PC-9 (cell line): ENCODE data around the gene ZMYND11. TPM values are rescaled to one million over a fixed set of nuclear protein-coding genes. Genes with fewer than 3 reads are reported as not detected.

Source experiments
- BruUV-seq: library from RNA; stranded (reverse); fragments of 400-500 nt; replicated peaks from 2 replicates; lab custom pipeline; 2021; lab: Mats Ljungman, UMichigan
- CTCF ChIA-PET: fragments of 300-600 bp; sonication (Branson Sonifier 250); formaldehyde crosslinking; loops from one replicate; lab custom pipeline; 2022; ENCODE audit warnings: antibody characterized with exemption; lab: Charles Lee
- POLR2A ChIA-PET: fragments of 300-600 bp; sonication (Branson Sonifier 250); formaldehyde crosslinking; loops from one replicate; lab custom pipeline; 2022; ENCODE audit warnings: antibody characterized with exemption; ENCODE audit not compliant: unreplicated experiment; lab: Charles Lee
- DNase-seq, 2 experiments: peaks; one replicate each; pipeline versions ENCODE4 v3.0.0 to v3.0.0-alpha.2; 2015 to 2022; ENCODE audit warnings: mixed read lengths in 1 of 2
- H2AFZ ChIP-seq: fragments of 200-600 bp; sonication (generic); 2 replicates; pipeline ENCODE4 v1.8.1; 2017; ENCODE audit warnings: antibody characterized with exemption
- H3F3A ChIP-seq: fragments of 200-600 bp; sonication (generic); 2 replicates; pipeline ENCODE4 v1.8.1; 2017; ENCODE audit warnings: antibody characterized with exemption, mild to moderate bottlenecking, low read depth; ENCODE audit not compliant: insufficient read depth
- H3K27ac ChIP-seq: fragments of 200-600 bp; sonication (generic); 2 replicates; pipeline ENCODE4 v1.6.1; 2016; ENCODE audit warnings: mixed run types
- H3K27me3 ChIP-seq: fragments of 200-600 bp; sonication (generic); 2 replicates; pipeline ENCODE4 v1.6.1; 2016; ENCODE audit warnings: low read depth, mixed run types; ENCODE audit not compliant: insufficient read depth
- H3K36me3 ChIP-seq: fragments of 200-600 bp; sonication (generic); 2 replicates; pipeline ENCODE4 v1.6.1; 2016; ENCODE audit warnings: low read depth, mixed run types
- H3K4me1 ChIP-seq: fragments of 200-600 bp; sonication (generic); replicated peaks from 2 replicates; pipeline ENCODE4 v1.6.1; 2016; ENCODE audit warnings: mixed run types; ENCODE audit not compliant: insufficient read depth
- H3K4me2 ChIP-seq: fragments of 200-600 bp; sonication (generic); 2 replicates; pipeline ENCODE4 v1.6.1; 2017; ENCODE audit warnings: mixed run types
- H3K4me3 ChIP-seq: fragments of 200-600 bp; sonication (generic); 2 replicates; pipeline ENCODE4 v1.6.1; 2016; ENCODE audit warnings: mixed run types
- H3K79me2 ChIP-seq: fragments of 200-600 bp; sonication (generic); 2 replicates; pipeline ENCODE4 v1.6.1; 2017; ENCODE audit warnings: low read depth, mixed run types
- H3K9me2 ChIP-seq: fragments of 200-600 bp; sonication (generic); 2 replicates; pipeline ENCODE4 v1.8.1; 2017; ENCODE audit warnings: mild to moderate bottlenecking; ENCODE audit not compliant: insufficient read depth
- H3K9me3 ChIP-seq: fragments of 200-600 bp; sonication (generic); 2 replicates; pipeline ENCODE4 v1.8.1; 2016; ENCODE audit warnings: low read depth; ENCODE audit not compliant: insufficient read depth
- H4K20me1 ChIP-seq: fragments of 200-600 bp; sonication (generic); 2 replicates; pipeline ENCODE4 v1.8.1; 2017; ENCODE audit not compliant: insufficient read depth
- EZH2 ChIP-seq: fragments of 200-600 bp; sonication (generic); IDR thresholded peaks from 2 replicates; pipeline ENCODE4 v1.8.0; 2017; ENCODE audit warnings: antibody characterized with exemption, low read depth
- intact Hi-C: fragments of 100-400 bp; cut with micrococcal nuclease; formaldehyde crosslinking; loops from one replicate; pipeline ENCODE4 v1.10.0; 2022; ENCODE audit not compliant: unreplicated experiment
- total RNA-seq: library from RNA; stranded (reverse); gene quantifications from 2 replicates; pipeline ENCODE4 v1.2.3, GENCODE V29; 2021
- TF ChIP-seq, protein P1 (sequence below): fragments of 200-600 bp; sonication (generic); conservative IDR thresholded peaks from 2 replicates; pipeline ENCODE4 v1.6.1; 2017; ENCODE audit warnings: mixed run types, antibody characterized with exemption, mild to moderate bottlenecking, moderate library complexity

The ZMYND11 gene
- total RNA-seq, 1 experiment from 2014 or later: 51.7 TPM

DNA sequence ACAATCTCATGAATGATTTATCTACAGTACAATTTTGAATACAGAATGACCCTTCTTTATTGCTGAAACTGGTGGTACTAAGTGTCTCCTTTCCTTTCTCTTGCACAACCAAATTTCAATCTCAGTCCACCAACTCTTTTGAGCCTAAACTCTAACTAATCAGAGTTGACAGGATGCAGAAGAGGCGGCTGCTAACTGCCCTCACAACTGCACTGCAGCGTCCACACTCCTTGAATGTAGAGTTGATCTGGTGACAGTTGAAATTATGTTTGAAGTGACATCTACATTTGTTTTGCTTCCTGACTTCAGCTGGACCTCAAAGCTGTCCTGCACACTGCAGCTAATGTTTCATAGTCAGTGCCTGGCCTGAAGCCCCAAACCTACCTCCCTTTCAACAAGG lies 139.6 kb downstream of the ZMYND11 start:
- CTCF ChIA-PET: no interaction called here
- no peak overlapping the region for H3K4me2 ChIP-seq
- no peak for TF ChIP-seq EZH2
- TF ChIP-seq, protein P1, sequence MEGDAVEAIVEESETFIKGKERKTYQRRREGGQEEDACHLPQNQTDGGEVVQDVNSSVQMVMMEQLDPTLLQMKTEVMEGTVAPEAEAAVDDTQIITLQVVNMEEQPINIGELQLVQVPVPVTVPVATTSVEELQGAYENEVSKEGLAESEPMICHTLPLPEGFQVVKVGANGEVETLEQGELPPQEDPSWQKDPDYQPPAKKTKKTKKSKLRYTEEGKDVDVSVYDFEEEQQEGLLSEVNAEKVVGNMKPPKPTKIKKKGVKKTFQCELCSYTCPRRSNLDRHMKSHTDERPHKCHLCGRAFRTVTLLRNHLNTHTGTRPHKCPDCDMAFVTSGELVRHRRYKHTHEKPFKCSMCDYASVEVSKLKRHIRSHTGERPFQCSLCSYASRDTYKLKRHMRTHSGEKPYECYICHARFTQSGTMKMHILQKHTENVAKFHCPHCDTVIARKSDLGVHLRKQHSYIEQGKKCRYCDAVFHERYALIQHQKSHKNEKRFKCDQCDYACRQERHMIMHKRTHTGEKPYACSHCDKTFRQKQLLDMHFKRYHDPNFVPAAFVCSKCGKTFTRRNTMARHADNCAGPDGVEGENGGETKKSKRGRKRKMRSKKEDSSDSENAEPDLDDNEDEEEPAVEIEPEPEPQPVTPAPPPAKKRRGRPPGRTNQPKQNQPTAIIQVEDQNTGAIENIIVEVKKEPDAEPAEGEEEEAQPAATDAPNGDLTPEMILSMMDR: no peak
- H3K9me2 ChIP-seq: no peaks in the 10 kb centered on the region
- peaks cover 76% of the 10 kb centered on the region for H3K27me3 ChIP-seq
- H3K27ac ChIP-seq: no peak overlapping the region
- H3K4me1 ChIP-seq: no peaks in the 10 kb centered on the region
- intact Hi-C loops: no loop called here
- no peaks in the 10 kb centered on the region for H3K36me3 ChIP-seq
- H4K20me1 ChIP-seq: no peaks in the 10 kb centered on the region
- POLR2A ChIA-PET: no interaction called here
- no peak overlapping the region for H3K4me3 ChIP-seq
- BruUV-seq: no TSS peak
- no peaks in the 10 kb centered on the region for H3K9me3 ChIP-seq
- no peak overlapping the region for H2AFZ ChIP-seq
- no peaks in the 10 kb centered on the region for H3K79me2 ChIP-seq
- H3F3A ChIP-seq: no peaks in the 10 kb centered on the region
- DNase-seq: no peak

DNA sequence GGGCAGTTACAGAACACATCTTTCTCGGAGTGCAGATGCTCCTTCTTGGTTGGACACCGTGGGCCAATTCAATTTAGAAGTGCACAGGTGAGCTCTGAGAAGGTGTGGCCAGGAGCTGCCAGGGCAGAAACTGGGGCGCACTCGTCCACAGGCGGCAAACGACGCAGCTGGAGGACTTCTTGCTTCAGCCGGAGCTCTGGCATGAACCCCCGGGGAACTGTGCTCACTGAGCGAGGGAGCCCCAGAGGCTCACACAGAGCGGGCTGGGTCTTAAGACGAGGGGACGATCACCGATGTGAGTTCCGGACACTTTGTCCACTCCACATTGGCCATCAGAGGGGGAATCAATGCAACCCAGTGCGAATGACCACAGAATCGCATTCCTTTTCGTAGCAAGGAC lies 140.4 kb downstream of the ZMYND11 start:
- no peaks in the 10 kb centered on the region for H3K9me3 ChIP-seq
- no peak for DNase-seq
- H4K20me1 ChIP-seq: no peaks in the 10 kb centered on the region
- intact Hi-C loops: no loop called here
- ChIA-PET POLR2A (no interaction called here), CTCF (no interaction called here)
- no peaks in the 10 kb centered on the region for H3F3A ChIP-seq
- H3K4me1 ChIP-seq: no peaks in the 10 kb centered on the region
- no peaks in the 10 kb centered on the region for H3K79me2 ChIP-seq
- no TSS peak for BruUV-seq
- H3K36me3 ChIP-seq: no peaks in the 10 kb centered on the region
- H2AFZ ChIP-seq: no peak overlapping the region
- no peak overlapping the region for H3K4me2 ChIP-seq
- no peak overlapping the region for H3K4me3 ChIP-seq
- H3K27ac ChIP-seq: no peak overlapping the region
- no peaks in the 10 kb centered on the region for H3K9me2 ChIP-seq
- TF ChIP-seq EZH2: no peak
- TF ChIP-seq, protein P1: no peak
- peaks cover 83% of the 10 kb centered on the region for H3K27me3 ChIP-seq

DNA sequence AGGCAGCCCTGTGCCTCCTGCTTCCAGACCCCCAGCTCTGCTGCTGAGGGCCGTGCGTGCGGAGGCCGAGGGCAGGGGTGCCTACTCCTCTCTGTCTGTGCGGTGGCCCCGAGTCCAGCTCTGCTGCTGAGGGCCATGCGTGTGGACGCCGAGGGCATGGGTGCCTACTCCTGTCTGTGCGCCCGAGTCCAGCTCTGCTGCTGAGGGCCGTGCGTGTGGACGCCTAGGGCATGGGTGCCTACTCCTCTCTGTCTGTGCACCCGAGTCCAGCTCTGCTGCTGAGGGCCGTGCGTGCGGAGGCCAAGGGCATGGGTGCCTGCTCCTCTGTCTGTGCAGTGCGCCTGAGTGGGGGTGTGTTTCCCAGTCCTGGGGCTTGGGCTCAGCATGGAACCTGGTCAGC lies 142.7 kb downstream of the ZMYND11 start:
- Histone ChIP-seq H4K20me1 (no peaks in the 10 kb centered on the region), H3K79me2 (no peaks in the 10 kb centered on the region), H3K4me3 (no peak overlapping the region), H3K9me3 (no peaks in the 10 kb centered on the region), H3K4me1 (no peaks in the 10 kb centered on the region), H3K27me3 (peaks cover 84% of the 10 kb centered on the region), H3F3A (no peaks in the 10 kb centered on the region), H3K36me3 (no peaks in the 10 kb centered on the region), H3K9me2 (no peaks in the 10 kb centered on the region), H3K4me2 (no peak overlapping the region), H2AFZ (no peak overlapping the region), H3K27ac (no peak overlapping the region)
- DNase-seq: no peak
- intact Hi-C loops: no loop called here
- CTCF ChIA-PET: no interaction called here
- TF ChIP-seq, protein P1: no peak
- POLR2A ChIA-PET: no interaction called here
- no TSS peak for BruUV-seq
